HG02623 (cell line): Measurements from ENCODE around the gene AHNAK2.

ENCODE experiments used
- ATAC-seq: cut with Tn5 transposase; IDR thresholded peaks from one replicate; pipeline ENCODE4 v1.9.1; 2021; ENCODE audit warnings: moderate library complexity; ENCODE audit not compliant: unreplicated experiment

The AHNAK2 gene

GRCh38 chr14:104889375-104889757 is 88.8 kb downstream of the AHNAK2 start:
- no peak for ATAC-seq

DNA sequence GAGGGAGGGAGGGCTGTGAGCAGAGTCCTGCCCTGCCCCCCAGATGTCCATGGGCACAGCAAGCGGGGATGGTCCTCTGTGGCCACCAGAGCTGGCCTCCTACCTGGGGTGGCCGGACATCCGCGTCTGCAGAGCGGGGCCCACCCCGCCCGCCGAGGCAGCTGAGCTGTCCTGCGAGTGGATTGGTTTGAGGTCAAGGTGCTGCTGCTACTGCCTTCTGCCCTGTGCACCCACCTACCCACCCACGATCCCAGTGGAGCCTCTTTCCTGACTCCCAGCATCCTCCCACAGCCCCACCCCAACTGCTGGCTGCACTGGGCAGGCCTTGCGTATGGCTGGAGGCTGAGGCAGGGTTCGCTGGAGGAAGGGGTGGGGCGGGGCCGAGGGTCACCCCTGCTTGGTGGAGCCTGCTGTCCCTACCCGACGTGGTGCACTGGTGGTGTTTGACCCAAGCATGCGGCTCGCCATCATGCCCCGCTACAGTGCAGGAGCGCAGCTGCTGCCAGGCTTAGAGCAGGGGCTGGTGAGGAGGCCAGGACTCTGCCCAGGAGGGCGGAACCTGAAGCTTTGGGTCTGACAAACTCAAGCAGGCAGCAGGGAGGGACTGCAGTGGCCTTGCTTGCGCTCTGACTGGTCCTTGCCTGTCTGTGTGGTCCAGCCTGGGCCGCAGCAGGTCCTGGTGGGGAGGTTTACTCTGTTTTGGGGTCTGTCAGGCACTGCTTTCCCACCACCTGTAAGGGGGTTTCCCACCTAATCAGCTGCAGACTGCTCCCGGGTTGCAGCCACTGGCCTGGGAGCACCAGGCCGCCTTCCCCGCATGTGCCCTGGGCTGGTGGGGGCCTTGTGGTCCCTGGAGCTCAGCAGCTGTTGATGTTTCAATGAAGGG is 89.4 kb downstream of the AHNAK2 start:
- no peak for ATAC-seq

DNA sequence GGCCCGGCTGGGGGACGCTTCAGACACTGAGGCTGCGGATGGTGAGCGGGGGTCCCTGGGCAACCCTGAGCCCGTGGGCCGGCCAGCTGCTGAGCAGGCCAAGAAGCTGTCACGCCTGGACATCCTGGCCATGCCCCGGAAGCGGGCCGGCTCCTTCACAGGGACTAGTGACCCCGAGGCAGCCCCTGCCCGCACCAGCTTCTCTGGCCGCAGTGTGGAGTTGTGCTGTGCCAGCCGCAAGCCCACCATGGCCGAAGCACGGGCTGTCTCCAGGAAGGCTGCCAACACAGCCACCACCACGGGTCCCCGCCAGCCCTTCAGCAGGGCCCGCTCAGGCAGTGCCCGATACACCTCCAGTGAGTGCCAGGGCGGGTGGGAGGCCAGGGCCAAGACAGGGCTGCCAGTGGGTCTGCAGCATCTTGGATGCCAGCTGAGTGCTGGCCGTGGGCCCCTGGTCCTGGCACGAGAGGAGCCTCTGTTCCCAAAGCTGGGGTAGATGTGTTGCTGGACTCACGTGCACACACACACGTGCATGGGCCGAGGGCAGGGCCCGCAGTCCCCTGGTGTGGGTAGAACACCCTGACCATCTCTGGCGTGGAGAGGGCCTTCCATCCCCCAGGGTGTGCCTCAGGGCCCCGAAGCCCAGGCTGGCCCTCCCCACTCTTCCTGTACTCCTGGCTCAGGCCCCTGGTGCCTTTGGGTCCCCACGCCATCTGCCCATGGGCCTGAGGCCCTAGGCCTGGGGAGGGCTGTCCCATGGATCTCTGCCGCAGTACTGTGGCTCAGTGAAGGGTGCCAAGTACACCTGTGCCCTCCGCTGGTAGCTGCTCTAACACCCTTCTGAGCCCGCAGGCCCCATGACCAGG is 90.3 kb downstream of the AHNAK2 start:
- ATAC-seq, result no peak
